HUDEP-2 (cell line): ENCODE measurements around the gene TIMP3.

Experiments
- DNase-seq, 76 experiments: peaks; one replicate each; lab custom pipeline; 2025; ENCODE audit not compliant: unreplicated experiment in 76 of 76; lab: John Stamatoyannopoulos, UW

TIMP3 gene

GRCh38 chr22:32785321-32786026, 16.0 kb upstream of the TIMP3 start:
- DNase-seq: no peak

- no peak for DNase-seq
Observed at GRCh38 chr22:32786027-32786418, 15.5 kb upstream of the TIMP3 start.

GRCh38 chr22:32788904-32789624, 12.4 kb upstream of the TIMP3 start:
- no peak for DNase-seq

- no peak for DNase-seq
Observed at GRCh38 chr22:32789797-32790620, 11.5 kb upstream of the TIMP3 start.

GRCh38 chr22:32791056-32791455, 10.4 kb upstream of the TIMP3 start:
- no peak for DNase-seq

GRCh38 chr22:32791485-32791884, 10.0 kb upstream of the TIMP3 start:
- no peak for DNase-seq

GRCh38 chr22:32793589-32793988, 7.9 kb upstream of the TIMP3 start:
- DNase-seq: no peak

- no peak for DNase-seq
Observed at GRCh38 chr22:32794449-32795213, 6.9 kb upstream of the TIMP3 start.

- DNase-seq: no peak
Observed at GRCh38 chr22:32795214-32795596, 6.3 kb upstream of the TIMP3 start.

- DNase-seq: peak in 50 of 76 experiments; percentile 8 to 59 (median 35)
Observed at GRCh38 chr22:32796865-32797573, 4.5 kb upstream of the TIMP3 start.

- DNase-seq: no peak
Observed at GRCh38 chr22:32799496-32799895, 2.0 kb upstream of the TIMP3 start.

GRCh38 chr22:32800158-32800882, 1.2 kb upstream of the TIMP3 start:
- DNase-seq: no peak

- no peak for DNase-seq
Observed at GRCh38 chr22:32800994-32801536, 440 bp upstream of the TIMP3 start.

- peak in 1 of 76 experiments; percentile 41 for DNase-seq
Observed at GRCh38 chr22:32802237-32802765, 796 bp downstream of the TIMP3 start.

GRCh38 chr22:32803020-32803737, 1.7 kb downstream of the TIMP3 start:
- peak in 24 of 76 experiments; percentile 9 to 50 (median 28) for DNase-seq

GRCh38 chr22:32803738-32804435, 2.4 kb downstream of the TIMP3 start:
- peak in 2 of 76 experiments; percentile 8 to 9 for DNase-seq

GRCh38 chr22:32804531-32805360, 3.2 kb downstream of the TIMP3 start:
- DNase-seq: no peak
